RWPE2 (cell line): Measurements from ENCODE around the gene ICAM1.

ENCODE experiments used
- ATAC-seq: fragments of 200-7000 bp; cut with Tn5 transposase; 3 replicates; pipeline ENCODE4 v1.9.1; 2021; ENCODE audit warnings: low read depth
- DNase-seq: peaks from one replicate; pipeline ENCODE4 v3.0.0-alpha.2; 2020; ENCODE audit warnings: low spot score
- H3K27ac ChIP-seq: fragments of 450-650 bp; 2 replicates; pipeline ENCODE4 v1.5.1; 2017; ENCODE audit warnings: mild to moderate bottlenecking; ENCODE audit not compliant: poor library complexity, severe bottlenecking
- H3K27me3 ChIP-seq: fragments of 250-450 bp; sonication (Bioruptor Pico); 2 replicates; pipeline ENCODE4 v1.5.1; 2021; ENCODE audit warnings: mild to moderate bottlenecking, moderate library complexity; ENCODE audit not compliant: insufficient read depth, poor library complexity, severe bottlenecking
- H3K36me3 ChIP-seq: fragments of 250-450 bp; sonication (Bioruptor Pico); 2 replicates; pipeline ENCODE4 v1.5.1; 2020; ENCODE audit warnings: low read depth, mild to moderate bottlenecking, moderate library complexity
- H3K4me1 ChIP-seq: fragments of 250-450 bp; sonication (Bioruptor Pico); 2 replicates; pipeline ENCODE4 v1.5.1; 2021; ENCODE audit warnings: mild to moderate bottlenecking, moderate library complexity; ENCODE audit not compliant: insufficient read depth, poor library complexity, severe bottlenecking
- H3K4me3 ChIP-seq: fragments of 250-450 bp; sonication (Bioruptor Pico); 2 replicates; pipeline ENCODE4 v1.5.1; 2021; ENCODE audit warnings: mild to moderate bottlenecking, moderate library complexity; ENCODE audit not compliant: severe bottlenecking
- H3K9me3 ChIP-seq: fragments of 250-450 bp; sonication (Bioruptor Pico); 2 replicates; pipeline ENCODE4 v1.5.1; 2021; ENCODE audit warnings: mild to moderate bottlenecking, moderate library complexity; ENCODE audit not compliant: severe bottlenecking
- CTCF ChIP-seq: fragments of 450-650 bp; IDR thresholded peaks from one replicate; pipeline ENCODE4 v1.5.1; 2017; ENCODE audit warnings: mild to moderate bottlenecking, moderate library complexity; ENCODE audit not compliant: poor library complexity, severe bottlenecking

ICAM1 gene

GRCh38 chr19:10332158-10332964, 61.4 kb downstream of the ICAM1 start:
- Histone ChIP-seq H3K9me3 (no peaks in the 10 kb centered on the region), H3K36me3 (peaks cover 43% of the 10 kb centered on the region)
- no peak for DNase-seq

GRCh38 chr19:10332965-10333757, 62.2 kb downstream of the ICAM1 start, which contains the start of gene RAVER1:
Gene RAVER1 (minus strand): TSS chr19:10333529. CDS start chr19:10333507, 22 bp downstream.
- H3K9me3 ChIP-seq, result no peaks in the 10 kb centered on the region
- H3K27me3 ChIP-seq, result no peaks in the 10 kb centered on the region
- peak within 1 kb of the TSS; percentile 49 for H3K27ac ChIP-seq
- no peak for TF ChIP-seq CTCF
- H3K4me3 ChIP-seq, result peak within 1 kb of the TSS; percentile 84
- H3K4me1 ChIP-seq, result no peaks in the 10 kb centered on the region
- ATAC-seq, result peak; percentile 84
- peaks cover 35% of the 10 kb centered on the region for H3K36me3 ChIP-seq
- DNase-seq, result peak; percentile 96

More at GRCh38 chr19:10332158-10332964, 61.4 kb downstream of the ICAM1 start:
- no peaks in the 10 kb centered on the region for H3K4me1 ChIP-seq
- peak overlapping the region; percentile 84 for H3K4me3 ChIP-seq
- H3K27ac ChIP-seq, result peak overlapping the region; percentile 49
- H3K27me3 ChIP-seq, result no peaks in the 10 kb centered on the region
- ATAC-seq, result no peak
- TF ChIP-seq CTCF, result peak; percentile 2

- peak overlapping the region; percentile 84 for H3K4me3 ChIP-seq
- H3K27me3 ChIP-seq, result no peaks in the 10 kb centered on the region
- TF ChIP-seq CTCF, result no peak
- peak; percentile 22 for ATAC-seq
- H3K36me3 ChIP-seq, result peaks cover 27% of the 10 kb centered on the region
- DNase-seq, result no peak
- peak overlapping the region; percentile 49 for H3K27ac ChIP-seq
- no peaks in the 10 kb centered on the region for H3K4me1 ChIP-seq
- H3K9me3 ChIP-seq, result no peaks in the 10 kb centered on the region
These were observed 63.1 kb downstream of the ICAM1 start for GRCh38 chr19:10333758-10334587.

- Histone ChIP-seq H3K27ac (peak overlapping the region; percentile 49), H3K4me3 (peak overlapping the region; percentile 84)
- peak; percentile 12 for TF ChIP-seq CTCF
These were observed 63.9 kb downstream of the ICAM1 start for GRCh38 chr19:10334588-10335351.

More at GRCh38 chr19:10334588-10335351, 63.9 kb downstream of the ICAM1 start:
- Histone ChIP-seq H3K27me3 (no peaks in the 10 kb centered on the region), H3K4me1 (no peaks in the 10 kb centered on the region), H3K36me3 (peaks cover 19% of the 10 kb centered on the region), H3K9me3 (no peaks in the 10 kb centered on the region)
- DNase-seq (peak; percentile 95), ATAC-seq (peak; percentile 81)
